ENCODE data around the gene PLEKHA3. TPM values are rescaled to one million over a fixed set of nuclear protein-coding genes. Genes with fewer than 3 reads are reported as not detected.

Gene PLEKHA3
- total RNA-seq, 1 experiment from 2014 or later, result 50.3 TPM

DNA sequence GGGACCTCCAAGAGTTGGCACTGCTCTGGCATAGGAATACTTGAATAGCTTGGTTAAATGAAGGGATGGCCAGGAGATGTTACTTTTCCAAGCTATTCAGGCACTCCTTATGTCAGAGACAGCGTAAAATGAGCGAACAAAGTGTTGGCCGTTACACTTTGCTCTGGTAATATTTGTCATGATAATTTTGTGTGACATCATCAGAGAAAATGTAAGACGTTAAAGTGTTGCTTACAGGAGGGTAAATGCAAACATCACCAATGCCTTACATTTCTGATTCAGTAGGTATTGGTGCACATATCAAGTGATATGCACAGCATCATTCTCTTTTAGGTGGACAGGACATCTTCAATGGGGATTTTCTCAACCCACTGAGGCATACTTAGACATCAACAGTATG lies 46.0 kb downstream of the PLEKHA3 start:
- no peak overlapping the region for H3K4me3 ChIP-seq
- 0 out of 2 replicates have a peak, but pooled peaks cover 2% of the 10 kb centered on the region for H3K36me3 ChIP-seq (ENCODE audit: low read depth)
- DNase-seq, result no peak
- no peak overlapping the region for H3K4me2 ChIP-seq
- peaks cover 68% of the 10 kb centered on the region for H3K79me2 ChIP-seq (ENCODE audit: low read depth)
- TF ChIP-seq, protein P1, sequence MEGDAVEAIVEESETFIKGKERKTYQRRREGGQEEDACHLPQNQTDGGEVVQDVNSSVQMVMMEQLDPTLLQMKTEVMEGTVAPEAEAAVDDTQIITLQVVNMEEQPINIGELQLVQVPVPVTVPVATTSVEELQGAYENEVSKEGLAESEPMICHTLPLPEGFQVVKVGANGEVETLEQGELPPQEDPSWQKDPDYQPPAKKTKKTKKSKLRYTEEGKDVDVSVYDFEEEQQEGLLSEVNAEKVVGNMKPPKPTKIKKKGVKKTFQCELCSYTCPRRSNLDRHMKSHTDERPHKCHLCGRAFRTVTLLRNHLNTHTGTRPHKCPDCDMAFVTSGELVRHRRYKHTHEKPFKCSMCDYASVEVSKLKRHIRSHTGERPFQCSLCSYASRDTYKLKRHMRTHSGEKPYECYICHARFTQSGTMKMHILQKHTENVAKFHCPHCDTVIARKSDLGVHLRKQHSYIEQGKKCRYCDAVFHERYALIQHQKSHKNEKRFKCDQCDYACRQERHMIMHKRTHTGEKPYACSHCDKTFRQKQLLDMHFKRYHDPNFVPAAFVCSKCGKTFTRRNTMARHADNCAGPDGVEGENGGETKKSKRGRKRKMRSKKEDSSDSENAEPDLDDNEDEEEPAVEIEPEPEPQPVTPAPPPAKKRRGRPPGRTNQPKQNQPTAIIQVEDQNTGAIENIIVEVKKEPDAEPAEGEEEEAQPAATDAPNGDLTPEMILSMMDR (conservative IDR thresholded peaks at IDR 0.05), result no peak
- TF ChIP-seq EZH2 (IDR thresholded peaks at IDR 0.05; ENCODE audit: low read depth), result no peak
- peaks cover 5% of the 10 kb centered on the region; the same call in 1 of the 2 replicates for H4K20me1 ChIP-seq (ENCODE audit: insufficient read depth)
- H2AFZ ChIP-seq, result no peak overlapping the region
- ChIA-PET POLR2A (ENCODE audit: unreplicated experiment) (no interaction called here), CTCF (no interaction called here)
- H3K4me1 ChIP-seq (replicated peaks; ENCODE audit: insufficient read depth), result peaks cover 10% of the 10 kb centered on the region
- H3K27ac ChIP-seq, result no peak overlapping the region
- intact Hi-C loops (cut with micrococcal nuclease; ENCODE audit: unreplicated experiment), result loop anchor here (10.0 kb wide), 1 partner anchor 231 kb away; no protein-coding TSS in a partner anchor
- BruUV-seq (replicated peaks), result TSS peak; percentile 8
- H3K9me2 ChIP-seq (ENCODE audit: insufficient read depth), result no peaks in the 10 kb centered on the region
- H3F3A ChIP-seq (ENCODE audit: insufficient read depth, low read depth), result peaks cover 10% of the 10 kb centered on the region; the same call in 1 of the 2 replicates
- H3K9me3 ChIP-seq (ENCODE audit: insufficient read depth, low read depth), result no peaks in the 10 kb centered on the region
- H3K27me3 ChIP-seq (ENCODE audit: insufficient read depth, low read depth), result no peaks in the 10 kb centered on the region

DNA sequence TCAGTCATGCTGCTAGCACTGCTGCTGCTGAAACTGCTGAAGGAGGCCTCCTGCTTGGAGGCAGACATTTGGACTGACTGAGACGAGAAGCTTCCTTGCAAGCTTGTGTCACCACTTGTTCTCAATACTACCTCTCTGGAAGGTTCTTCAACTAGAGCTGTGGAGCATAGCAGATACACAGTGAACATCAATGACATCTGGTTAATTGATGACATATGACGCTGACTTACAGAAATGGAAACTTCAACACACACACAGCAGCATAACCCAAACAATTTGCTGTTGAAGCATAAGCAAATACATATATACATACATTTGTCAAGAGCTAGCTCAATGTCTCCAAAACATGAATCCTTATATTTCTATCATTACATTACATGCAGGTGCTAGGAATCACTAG lies 47.3 kb downstream of the PLEKHA3 start:
- DNase-seq, result no peak
- H3K9me3 ChIP-seq (ENCODE audit: insufficient read depth, low read depth), result no peaks in the 10 kb centered on the region
- ChIA-PET POLR2A (ENCODE audit: unreplicated experiment) (no interaction called here), CTCF (no interaction called here)
- peaks cover 6% of the 10 kb centered on the region; the same call in 1 of the 2 replicates for H4K20me1 ChIP-seq (ENCODE audit: insufficient read depth)
- no peaks in the 10 kb centered on the region for H3K27me3 ChIP-seq (ENCODE audit: insufficient read depth, low read depth)
- no peak overlapping the region for H2AFZ ChIP-seq
- peaks cover 9% of the 10 kb centered on the region for H3K4me1 ChIP-seq (replicated peaks; ENCODE audit: insufficient read depth)
- peaks cover 14% of the 10 kb centered on the region; the same call in 1 of the 2 replicates for H3K36me3 ChIP-seq (ENCODE audit: low read depth)
- peaks cover 2% of the 10 kb centered on the region; the same call in 1 of the 2 replicates for H3F3A ChIP-seq (ENCODE audit: insufficient read depth, low read depth)
- no peak overlapping the region for H3K4me3 ChIP-seq
- intact Hi-C loops (cut with micrococcal nuclease; ENCODE audit: unreplicated experiment), result loop anchor here (10.0 kb wide), 1 partner anchor 233 kb away; no protein-coding TSS in a partner anchor
- peaks cover 79% of the 10 kb centered on the region for H3K79me2 ChIP-seq (ENCODE audit: low read depth)
- BruUV-seq (replicated peaks), result no TSS peak
- no peak overlapping the region for H3K4me2 ChIP-seq
- H3K27ac ChIP-seq, result no peak overlapping the region
- H3K9me2 ChIP-seq (ENCODE audit: insufficient read depth), result no peaks in the 10 kb centered on the region
- TF ChIP-seq EZH2 (IDR thresholded peaks at IDR 0.05; ENCODE audit: low read depth), result no peak
- TF ChIP-seq, protein P1 (conservative IDR thresholded peaks at IDR 0.05), result no peak

DNA sequence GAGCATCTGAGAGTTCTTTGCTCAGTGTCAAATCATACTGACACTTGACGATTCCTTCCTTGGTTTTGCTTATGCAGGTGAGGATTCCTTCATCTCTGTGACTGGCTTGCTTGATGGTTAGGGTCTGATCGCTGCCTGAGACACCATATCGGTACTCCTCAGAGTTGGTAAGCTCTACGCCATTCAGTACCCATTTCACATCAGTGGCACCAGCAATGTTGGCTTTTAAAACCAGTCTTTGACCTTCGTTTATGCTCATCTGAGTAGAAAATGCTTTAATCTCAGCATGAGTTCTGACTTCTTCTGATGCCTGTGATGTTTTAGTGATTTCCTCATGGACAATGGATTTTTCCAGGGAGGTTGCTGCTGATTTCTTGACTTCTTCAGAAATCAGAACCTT lies 48.4 kb downstream of the PLEKHA3 start:
- no peak for TF ChIP-seq EZH2 (IDR thresholded peaks at IDR 0.05; ENCODE audit: low read depth)
- TF ChIP-seq, protein P1 (conservative IDR thresholded peaks at IDR 0.05), result no peak
- no peak for DNase-seq
- Histone ChIP-seq H3K9me3 (ENCODE audit: insufficient read depth, low read depth) (no peaks in the 10 kb centered on the region), H2AFZ (no peak overlapping the region), H3K4me3 (no peak overlapping the region), H3K36me3 (ENCODE audit: low read depth) (peaks cover 15% of the 10 kb centered on the region; the same call in 1 of the 2 replicates), H3F3A (ENCODE audit: insufficient read depth, low read depth) (no peaks in the 10 kb centered on the region), H3K27ac (no peak overlapping the region), H3K4me1 (replicated peaks; ENCODE audit: insufficient read depth) (peaks cover 7% of the 10 kb centered on the region), H3K4me2 (no peak overlapping the region), H3K9me2 (ENCODE audit: insufficient read depth) (no peaks in the 10 kb centered on the region), H3K27me3 (ENCODE audit: insufficient read depth, low read depth) (no peaks in the 10 kb centered on the region), H4K20me1 (ENCODE audit: insufficient read depth) (peaks cover 6% of the 10 kb centered on the region; the same call in 1 of the 2 replicates), H3K79me2 (ENCODE audit: low read depth) (peaks cover 77% of the 10 kb centered on the region)
- BruUV-seq (replicated peaks), result no TSS peak
- ChIA-PET POLR2A (ENCODE audit: unreplicated experiment) (no interaction called here), CTCF (no interaction called here)
- intact Hi-C loops (cut with micrococcal nuclease; ENCODE audit: unreplicated experiment), result loop anchor here (10.0 kb wide), 1 partner anchor 234 kb away; no protein-coding TSS in a partner anchor
